GM12878 (cell line): ENCODE results near the gene RICTOR. TPM values are rescaled to one million over a fixed set of nuclear protein-coding genes. Genes with fewer than 3 reads are reported as not detected.

Experiments
- ATAC-seq: fragments of 200-7000 bp; cut with Tn5 transposase; 3 replicates; pipeline ENCODE4 v1.9.1; 2020; ENCODE audit warnings: mild to moderate bottlenecking, moderate library complexity
- BruUV-seq: library from RNA; stranded (reverse); fragments of 400-500 nt; replicated peaks from 2 replicates; lab custom pipeline; 2021; lab: Mats Ljungman, UMichigan
- CTCF ChIA-PET: fragments of 300-600 bp; sonication (Branson Sonifier 250); formaldehyde crosslinking; extraction: SDS; loops from one replicate; lab custom pipeline; 2021; ENCODE audit warnings: inconsistent platforms; lab: Yijun Ruan, JAX
- POLR2A ChIA-PET: fragments of 350-600 bp; formaldehyde crosslinking; extraction: SDS; loops from one replicate; lab custom pipeline; 2021; ENCODE audit warnings: inconsistent platforms; lab: Charles Lee
- RAD21 ChIA-PET: fragments of 300-600 bp; sonication (Branson Sonifier 250); formaldehyde crosslinking; loops from one replicate; lab custom pipeline; 2023; ENCODE audit warnings: antibody characterized with exemption; ENCODE audit not compliant: unreplicated experiment; lab: Charles Lee
- SMC1A ChIA-PET: fragments of 300-600 bp; sonication (Branson Sonifier 250); formaldehyde crosslinking; loops from one replicate; lab custom pipeline; 2023; ENCODE audit not compliant: unreplicated experiment, uncharacterized antibody; lab: Charles Lee
- DNase-seq: peaks from one replicate; pipeline ENCODE4 v3.0.0-alpha.2; 2011; ENCODE audit warnings: low read depth, low spot score
- FAIRE-seq: peaks from 3 replicates; lab custom pipeline; 2011; peaks lifted over from hg19 to GRCh38; lab: Jason Lieb, UNC
- H2AFZ ChIP-seq: 2 replicates; pipeline ENCODE4 v1.6.0; 2011; ENCODE audit warnings: low read depth, low read length, control low read depth; ENCODE audit not compliant: control insufficient read depth
- H3K27ac ChIP-seq: 2 replicates; pipeline ENCODE4 v1.5.1; 2011; ENCODE audit warnings: control low read depth; ENCODE audit not compliant: control insufficient read depth, insufficient read depth
- H3K27me3 ChIP-seq, 2 experiments: replicated peaks in 1 of 2; 2 replicates each; pipeline versions ENCODE4 v1.6.0 to v1.6.1; 2011; ENCODE audit warnings: low read length in 1 of 2; ENCODE audit not compliant: control insufficient read depth in 2 of 2, insufficient read depth in 2 of 2
- H3K36me3 ChIP-seq, 2 experiments: 2 replicates each; pipeline ENCODE4 v1.5.1; 2011; ENCODE audit warnings: low read length in 1 of 2; ENCODE audit not compliant: control insufficient read depth in 2 of 2, insufficient read depth in 2 of 2
- H3K4me1 ChIP-seq: 2 replicates; pipeline ENCODE4 v1.6.1; 2011; ENCODE audit warnings: mild to moderate bottlenecking, low read length, moderate library complexity, mixed read lengths; ENCODE audit not compliant: control insufficient read depth, insufficient read depth
- H3K4me2 ChIP-seq: 2 replicates; pipeline ENCODE4 v1.6.0; 2011; ENCODE audit warnings: control low read depth; ENCODE audit not compliant: control insufficient read depth, insufficient read depth
- H3K4me3 ChIP-seq: fragments of 200-600 bp; sonication (generic); 2 replicates; pipeline ENCODE4 v1.5.1; 2016
- H3K79me2 ChIP-seq: 2 replicates; pipeline ENCODE4 v1.6.0; 2011; ENCODE audit warnings: low read length; ENCODE audit not compliant: control insufficient read depth, insufficient read depth
- H3K9ac ChIP-seq: 2 replicates; pipeline ENCODE4 v1.8.0; 2011; ENCODE audit warnings: low read length, control low read depth, mixed read lengths; ENCODE audit not compliant: control insufficient read depth, insufficient read depth
- H3K9me3 ChIP-seq: replicated peaks from 3 replicates; pipeline ENCODE4 v1.5.1; 2011; ENCODE audit warnings: mild to moderate bottlenecking, low read length; ENCODE audit not compliant: control insufficient read depth, insufficient read depth
- H4K20me1 ChIP-seq: 2 replicates; pipeline ENCODE4 v1.6.0; 2011; ENCODE audit not compliant: control insufficient read depth, insufficient read depth
- BHLHE40 ChIP-seq, 2 experiments: fragments of 450-650 bp in 1 of 2; IDR thresholded peaks; 2 replicates each; pipeline ENCODE4 v1.6.1; 2011 to 2017; ENCODE audit warnings: low read depth in 2 of 2, borderline replicate concordance in 1 of 2, improper control_type of control experiment in 1 of 2, low read length in 1 of 2, mild to moderate bottlenecking in 1 of 2
- CREM ChIP-seq: IDR thresholded peaks from 2 replicates; pipeline ENCODE4 v1.6.1; 2014; ENCODE audit warnings: antibody characterized with exemption, low read depth
- E4F1 ChIP-seq: fragments of 450-650 bp; IDR thresholded peaks from 2 replicates; pipeline ENCODE4 v1.6.1; 2018; ENCODE audit warnings: borderline replicate concordance, mild to moderate bottlenecking; ENCODE audit not compliant: partially characterized antibody
- EGR1 ChIP-seq, 2 experiments: IDR thresholded peaks; 1 replicate in 1 of 2; 2 replicates in 1 of 2; pipeline ENCODE4 v1.6.1; 2011 to 2012; ENCODE audit warnings: low read depth in 2 of 2, low read length in 2 of 2, borderline replicate concordance in 1 of 2, mild to moderate bottlenecking in 1 of 2, moderate library complexity in 1 of 2
- EP300 ChIP-seq, 2 experiments: fragments of 150-350 bp in 1 of 2; IDR thresholded peaks; 2 replicates each; pipeline ENCODE4 v1.6.1; 2011 to 2012; ENCODE audit warnings: low read depth in 2 of 2, low read length in 2 of 2, borderline replicate concordance in 1 of 2, improper control_type of control experiment in 1 of 2, inconsistent platforms in 1 of 2; ENCODE audit not compliant: control insufficient read depth in 1 of 2
- IKZF1 ChIP-seq: fragments of 450-650 bp; conservative IDR thresholded peaks from 2 replicates; pipeline ENCODE4 v1.6.1; 2017; ENCODE audit warnings: antibody characterized with exemption, mild to moderate bottlenecking
- NFYA ChIP-seq: IDR thresholded peaks from 2 replicates; pipeline ENCODE4 v1.6.1; 2011; ENCODE audit warnings: low read depth, mild to moderate bottlenecking, low read length, improper control_type of control experiment, borderline replicate concordance
- RELA ChIP-seq: fragments of 450-650 bp; IDR thresholded peaks from 2 replicates; pipeline ENCODE4 v1.8.0; 2014; ENCODE audit warnings: borderline replicate concordance; ENCODE audit not compliant: partially characterized antibody
- RUNX3 ChIP-seq: IDR thresholded peaks from 2 replicates; pipeline ENCODE4 v1.6.1; 2012; ENCODE audit warnings: low read length, inconsistent platforms
- SKIL ChIP-seq: fragments of 450-650 bp; IDR thresholded peaks from 2 replicates; pipeline ENCODE4 v1.6.1; 2017; ENCODE audit warnings: mild to moderate bottlenecking, low read depth, inconsistent platforms; ENCODE audit not compliant: poor library complexity, severe bottlenecking
- WRNIP1 ChIP-seq: IDR thresholded peaks from 2 replicates; pipeline ENCODE4 v1.6.1; 2011; ENCODE audit warnings: low read depth, low read length, improper control_type of control experiment, borderline replicate concordance
- WGBS: methylation state at CpG from one replicate; pipeline ENCODE4 v1.1.6; 2016; ENCODE audit warnings: low lambda C conversion rate; ENCODE audit not compliant: insufficient replicate concordance, insufficient coverage; ENCODE audit errors: missing lambda C conversion rate; 5-methylcytosine and 5-hydroxymethylcytosine counted together
- in situ Hi-C: fragments of 300-500 bp; cut with MboI; formaldehyde crosslinking; loops from 9 replicates; pipeline ENCODE4 v1.14.3; 2018; ENCODE audit warnings: mixed read lengths
- intact Hi-C: fragments of 100-400 bp; cut with micrococcal nuclease; formaldehyde crosslinking; loops from one replicate; pipeline ENCODE4 v1.14.2; 2022; ENCODE audit not compliant: unreplicated experiment
- polyA plus RNA-seq, 11 experiments: library from polyadenylated mRNA; depleted of rRNA in 4 of 11; unstranded in 6 of 11; stranded (reverse) in 5 of 11; fragments of >200 nt; fragmentation: Nextera tagmentation in 4 of 11; fragmentation: Illumina TruSeq in 1 of 11; extraction: Ambion mirVana in 4 of 11; extraction: Trizol in 1 of 11; gene quantifications; 1 replicate in 1 of 11; 2 replicates in 10 of 11; pipeline versions ENCODE4 v1.2.1 to v1.2.3, GENCODE V29; 2011 to 2016; ENCODE audit warnings: inconsistent platforms in 2 of 11, missing spikeins in 2 of 11, low read depth in 1 of 11
- total RNA-seq, 4 experiments: library from RNA; depleted of rRNA in 3 of 4; stranded (reverse); fragments of >200 nt in 3 of 4; fragmentation: Illumina TruSeq in 1 of 4; extraction: Trizol in 1 of 4; gene quantifications; 2 replicates each; pipeline versions ENCODE4 v1.2.1 to v1.2.3, GENCODE V29; 2013 to 2021
- TF ChIP-seq, protein P1 (sequence below): IDR thresholded peaks from 2 replicates; pipeline ENCODE4 v1.6.1; 2011; ENCODE audit warnings: borderline replicate concordance, low read depth, mild to moderate bottlenecking, moderate library complexity, mixed read lengths, low read length; ENCODE audit not compliant: insufficient read depth; ENCODE audit errors: extremely low read length

The RICTOR gene
- total and polyA plus RNA-seq, 10 of the 15 experiments (the other 5 are each of a cell fraction or from before 2014, with no cell fraction given), result 2.7 to 23.0 (median 6.9) TPM

DNA sequence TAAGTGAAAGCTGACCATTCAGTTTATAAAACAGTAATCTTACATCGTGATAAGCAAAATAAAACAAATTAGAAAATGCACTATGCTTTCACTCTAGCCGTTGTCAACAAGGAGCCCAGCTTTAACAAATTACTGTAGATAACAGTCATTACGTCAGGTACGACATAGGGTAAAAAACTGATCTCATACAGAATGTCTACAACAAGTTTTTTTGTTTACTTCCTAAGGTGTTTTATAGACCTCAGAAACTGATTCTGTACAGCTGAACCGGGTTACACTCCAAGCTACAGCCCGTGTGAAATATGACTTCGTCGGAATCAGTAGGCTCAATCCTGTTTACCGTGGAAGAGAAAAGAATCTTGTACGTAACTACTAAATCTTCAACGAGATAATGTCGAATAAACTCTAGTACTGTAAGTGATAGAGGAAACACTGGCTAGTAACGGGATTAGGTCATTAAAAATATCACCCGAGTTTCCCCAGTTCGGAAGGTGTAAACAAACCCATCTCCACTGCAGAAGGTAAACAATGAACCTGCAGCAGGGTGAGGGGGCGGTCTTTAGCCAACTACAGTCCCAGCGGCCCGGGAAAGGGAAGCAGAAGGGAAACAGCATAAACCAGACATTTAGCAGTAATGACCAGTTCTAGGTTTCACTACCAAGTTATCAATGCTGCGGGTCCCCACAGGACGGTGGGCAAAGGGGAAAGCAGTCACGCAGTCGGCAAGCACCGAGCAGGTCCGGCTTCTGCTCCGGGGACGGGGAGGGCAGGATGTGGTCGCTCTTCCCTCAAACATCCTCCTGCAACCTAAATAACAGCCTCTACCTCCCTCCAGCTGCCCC lies 1.1 kb downstream of the RICTOR start:
- intact Hi-C loops (loop anchor here (10.0 kb wide), 1 partner anchor 618 kb away; no protein-coding TSS in a partner anchor), in situ Hi-C loops (loop anchor here (10.0 kb wide), 1 partner anchor 1762 kb away; the partner anchor contains the start of gene RPL37)
- no peaks in the 10 kb centered on the region for H3K27me3 ChIP-seq
- ChIA-PET SMC1A (interaction anchor here (0.7 to 2.4 kb wide), 5 partner anchors 8 to 146 kb away, joined by 4 to 22 read pairs (median 6); partner anchors contain the start of gene FYB1), CTCF (interaction anchor here (0.8 to 2.8 kb wide), 5 partner anchors 8 to 241 kb away, joined by 3 to 42 read pairs (median 12); no protein-coding TSS in a partner anchor), POLR2A (interaction anchor here (0.8 kb wide), 1 partner anchor 11 kb away, joined by 3 read pairs; no protein-coding TSS in a partner anchor), RAD21 (interaction anchor here (2.1 kb wide), 1 partner anchor 67 kb away, joined by 9 read pairs; no protein-coding TSS in a partner anchor)
- DNase-seq (peak; percentile 38), FAIRE-seq (no peak), ATAC-seq (peak; percentile 54)
- H3K4me3 ChIP-seq, result peak overlapping the region; percentile 74
- no peaks in the 10 kb centered on the region; a peak in 1 of 4 replicates for H3K36me3 ChIP-seq
- H3K4me1 ChIP-seq, result peaks cover 4% of the 10 kb centered on the region; the same call in 1 of the 2 replicates
- no peaks in the 10 kb centered on the region for H4K20me1 ChIP-seq
- H2AFZ ChIP-seq, result 0 out of 2 replicates have a peak overlapping the region, but pooled peaks have one; percentile 11
- peak overlapping the region; percentile 97 for H3K27ac ChIP-seq
- BruUV-seq, result no TSS peak
- peak overlapping the region; percentile 74 for H3K4me2 ChIP-seq
- no peaks in the 10 kb centered on the region; the same call in 1 of the 3 replicates for H3K9me3 ChIP-seq
- peak overlapping the region; percentile 97 for H3K9ac ChIP-seq
- WGBS, result 7% methylated on average over 27 of the region's 27 CpGs
- H3K79me2 ChIP-seq, result peaks cover 53% of the 10 kb centered on the region
- TF ChIP-seq EP300 (IDR thresholded peaks at IDR 0.05; ENCODE audit: borderline replicate concordance in 1 of 2, control insufficient read depth in 1 of 2, low read depth in 2 of 2, low read length in 2 of 2) (peak in 1 of 2 experiments; percentile 47; a peak in 1 of 4 replicates), RELA (no peak), RUNX3 (peak; percentile 84), BHLHE40 (IDR thresholded peaks at IDR 0.05; ENCODE audit: borderline replicate concordance in 1 of 2, low read depth in 2 of 2, low read length in 1 of 2) (0 out of 4 replicates have a peak, but pooled peaks of 1 of the 2 experiments have one; percentile 15), E4F1 (no peak), NFYA (no peak), WRNIP1 (no peak), CREM (no peak), EGR1 (IDR thresholded peaks at IDR 0.05; ENCODE audit: borderline replicate concordance in 1 of 2, low read depth in 2 of 2, low read length in 2 of 2) (peak in 1 of 2 experiments; percentile 73; a peak in 2 of 3 replicates), IKZF1 (peak; percentile 61; the same call in 1 of the 2 replicates), SKIL (no peak)
- TF ChIP-seq, protein P1, sequence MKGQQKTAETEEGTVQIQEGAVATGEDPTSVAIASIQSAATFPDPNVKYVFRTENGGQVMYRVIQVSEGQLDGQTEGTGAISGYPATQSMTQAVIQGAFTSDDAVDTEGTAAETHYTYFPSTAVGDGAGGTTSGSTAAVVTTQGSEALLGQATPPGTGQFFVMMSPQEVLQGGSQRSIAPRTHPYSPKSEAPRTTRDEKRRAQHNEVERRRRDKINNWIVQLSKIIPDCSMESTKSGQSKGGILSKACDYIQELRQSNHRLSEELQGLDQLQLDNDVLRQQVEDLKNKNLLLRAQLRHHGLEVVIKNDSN, result no peak
